Fibroblast of villous mesenchyme (primary cell): ENCODE measurements around the gene EFCAB3. TPM values are rescaled to one million over a fixed set of nuclear protein-coding genes. Genes with fewer than 3 reads are reported as not detected.
"Not testable (repeated sequence)": the region's sequence is repeated elsewhere in the genome, so short reads cannot be mapped to it uniquely, and the experiment has no call there.

ENCODE experiments used
- DNase-seq: peaks from one replicate; pipeline ENCODE4 v3.0.0-alpha.2; 2010; ENCODE audit warnings: low read depth
- H3K4me3 ChIP-seq: 2 replicates; pipeline ENCODE4 v1.5.1; 2011; ENCODE audit warnings: low read depth, mild to moderate bottlenecking, low read length
- total RNA-seq: library from RNA; depleted of rRNA; stranded (reverse); fragments of >200 nt; gene quantifications from 2 replicates; pipeline ENCODE4 v1.2.3, GENCODE V29; 2012
- TF ChIP-seq, protein P1 (sequence below): IDR thresholded peaks from 2 replicates; pipeline ENCODE4 v1.5.1; 2012; ENCODE audit warnings: low read depth, mild to moderate bottlenecking, low read length; ENCODE audit not compliant: insufficient read depth

Gene EFCAB3
- total RNA-seq, 1 donor = not detected

DNA sequence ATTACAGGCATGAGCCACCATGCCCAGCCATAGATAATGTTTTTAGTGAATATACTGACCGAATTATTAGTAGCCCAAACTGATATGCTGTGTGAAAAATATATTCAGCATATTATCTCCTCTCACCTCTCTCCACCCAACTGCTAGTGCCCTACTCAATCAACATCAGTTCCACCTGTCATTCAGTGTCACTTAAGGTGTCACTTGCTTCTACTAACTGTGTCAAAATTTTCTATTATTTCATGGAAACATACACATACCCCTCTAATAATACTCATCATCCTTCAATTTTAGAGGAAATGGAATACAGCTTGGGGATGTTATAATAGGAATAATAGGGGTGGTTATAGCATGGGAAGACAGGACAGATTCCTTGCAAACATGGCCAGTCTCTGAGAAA lies 12.6 kb downstream of the EFCAB3 start:
- DNase-seq = no peak
- H3K4me3 ChIP-seq = no peak overlapping the region
- TF ChIP-seq, protein P1, sequence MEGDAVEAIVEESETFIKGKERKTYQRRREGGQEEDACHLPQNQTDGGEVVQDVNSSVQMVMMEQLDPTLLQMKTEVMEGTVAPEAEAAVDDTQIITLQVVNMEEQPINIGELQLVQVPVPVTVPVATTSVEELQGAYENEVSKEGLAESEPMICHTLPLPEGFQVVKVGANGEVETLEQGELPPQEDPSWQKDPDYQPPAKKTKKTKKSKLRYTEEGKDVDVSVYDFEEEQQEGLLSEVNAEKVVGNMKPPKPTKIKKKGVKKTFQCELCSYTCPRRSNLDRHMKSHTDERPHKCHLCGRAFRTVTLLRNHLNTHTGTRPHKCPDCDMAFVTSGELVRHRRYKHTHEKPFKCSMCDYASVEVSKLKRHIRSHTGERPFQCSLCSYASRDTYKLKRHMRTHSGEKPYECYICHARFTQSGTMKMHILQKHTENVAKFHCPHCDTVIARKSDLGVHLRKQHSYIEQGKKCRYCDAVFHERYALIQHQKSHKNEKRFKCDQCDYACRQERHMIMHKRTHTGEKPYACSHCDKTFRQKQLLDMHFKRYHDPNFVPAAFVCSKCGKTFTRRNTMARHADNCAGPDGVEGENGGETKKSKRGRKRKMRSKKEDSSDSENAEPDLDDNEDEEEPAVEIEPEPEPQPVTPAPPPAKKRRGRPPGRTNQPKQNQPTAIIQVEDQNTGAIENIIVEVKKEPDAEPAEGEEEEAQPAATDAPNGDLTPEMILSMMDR = no peak

DNA sequence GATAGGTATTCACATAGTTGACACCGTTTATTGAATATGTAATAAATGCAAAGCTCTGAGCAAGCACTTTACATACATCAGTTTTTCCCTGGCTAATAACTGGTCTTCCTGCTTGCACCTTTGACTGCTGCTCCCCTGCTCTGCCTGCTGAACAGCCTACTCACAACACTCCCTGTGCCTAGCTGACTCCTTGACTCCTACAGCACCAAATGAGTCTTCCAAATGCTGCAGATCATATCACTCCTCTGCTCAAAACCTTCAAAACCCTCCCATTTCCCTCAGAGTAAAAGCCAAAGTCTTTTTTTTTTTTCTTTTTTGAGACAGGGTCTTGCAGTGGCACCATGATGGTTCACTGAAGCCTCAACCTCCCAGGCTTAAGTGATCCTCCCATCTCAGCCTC lies 18.5 kb downstream of the EFCAB3 start:
- H3K4me3 ChIP-seq = no peak overlapping the region
- DNase-seq = no peak
- TF ChIP-seq, protein P1 = no peak

DNA sequence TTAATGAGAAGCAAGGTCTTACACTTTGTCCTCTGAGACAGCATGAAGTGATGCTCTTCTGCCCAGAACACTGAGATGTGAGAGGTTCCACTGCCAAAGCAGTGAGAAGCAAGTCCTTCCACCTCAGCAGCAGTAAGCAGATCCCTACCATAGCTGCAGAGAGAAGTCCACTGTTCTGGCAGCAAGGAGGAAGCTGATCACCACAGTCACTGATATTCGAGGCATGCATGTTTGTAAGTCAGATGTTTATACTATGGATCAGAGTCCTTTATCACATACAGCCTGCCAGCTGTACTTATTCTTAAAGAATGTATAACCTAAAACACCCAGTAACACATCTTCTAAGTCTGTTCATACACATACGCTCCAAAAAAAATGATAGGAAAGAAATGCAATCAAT lies 25.1 kb downstream of the EFCAB3 start:
- no peak overlapping the region for H3K4me3 ChIP-seq
- TF ChIP-seq, protein P1 = no peak
- DNase-seq = peak; percentile 28

DNA sequence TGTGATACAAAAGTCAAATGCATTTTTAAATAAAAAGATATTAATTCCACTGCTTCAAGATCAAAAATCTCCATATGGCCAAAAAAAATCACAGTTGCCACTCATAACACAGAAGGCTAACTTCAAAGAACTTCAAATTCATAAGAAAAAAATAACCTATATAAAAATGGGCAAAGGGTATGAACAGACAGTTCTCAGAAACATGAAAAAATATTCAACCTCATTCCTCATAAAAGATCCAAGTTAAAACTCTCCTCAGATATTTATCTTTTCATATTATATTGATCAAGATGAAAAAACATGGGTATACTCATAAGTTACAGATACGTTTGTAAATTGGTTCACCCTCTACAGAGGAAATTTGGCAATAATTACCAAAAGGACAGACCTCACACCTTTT lies 32.7 kb downstream of the EFCAB3 start:
- DNase-seq, H3K4me3 ChIP-seq: not testable (repeated sequence)

DNA sequence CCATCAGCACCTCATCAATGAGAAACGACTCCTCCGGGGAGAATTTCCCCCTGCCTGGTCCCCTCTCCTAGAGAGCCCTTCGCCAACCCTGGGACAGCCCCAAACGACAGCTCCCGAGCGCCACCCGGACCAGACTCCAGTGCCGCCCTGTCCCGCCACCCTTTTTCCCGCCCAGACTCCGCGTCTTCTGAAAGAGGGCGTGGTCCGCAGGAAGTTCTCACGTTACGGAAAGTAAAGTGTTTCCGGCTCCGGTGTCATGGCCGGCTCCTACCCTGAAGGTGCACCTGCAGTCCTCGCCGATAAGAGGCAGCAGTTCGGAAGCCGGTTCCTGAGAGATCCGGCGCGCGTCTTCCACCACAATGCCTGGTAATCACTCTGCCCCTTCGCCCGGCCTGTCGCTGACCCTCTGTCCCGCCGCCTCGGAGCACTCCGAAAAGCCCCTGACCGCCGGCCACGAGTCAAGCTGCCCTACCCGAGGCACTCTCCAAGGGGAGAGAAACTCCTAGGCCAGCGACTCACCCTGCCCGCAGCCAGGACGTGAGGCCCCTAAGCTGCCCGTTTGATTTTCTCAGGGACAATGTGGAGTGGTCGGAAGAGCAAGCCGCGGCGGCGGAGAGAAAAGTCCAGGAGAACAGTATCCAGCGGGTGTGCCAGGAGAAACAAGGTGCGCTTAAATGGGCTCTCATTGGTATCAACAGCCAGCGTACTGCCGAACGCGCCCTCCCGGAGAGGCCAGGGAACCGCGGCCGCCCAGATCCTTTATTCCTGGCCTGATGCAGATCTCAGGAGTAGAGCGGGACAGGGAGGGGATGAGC lies 43.5 kb downstream of the EFCAB3 start, which contains the start of gene METTL2A:
TSS of gene METTL2A (plus strand) at position 251 of the 815 bp plus-strand sequence. CDS start at position 257, 6 bp downstream.
- TF ChIP-seq, protein P1 = peak; percentile 10
- peak; percentile 79 for DNase-seq
- peak within 1 kb of the TSS; percentile 83 for H3K4me3 ChIP-seq

DNA sequence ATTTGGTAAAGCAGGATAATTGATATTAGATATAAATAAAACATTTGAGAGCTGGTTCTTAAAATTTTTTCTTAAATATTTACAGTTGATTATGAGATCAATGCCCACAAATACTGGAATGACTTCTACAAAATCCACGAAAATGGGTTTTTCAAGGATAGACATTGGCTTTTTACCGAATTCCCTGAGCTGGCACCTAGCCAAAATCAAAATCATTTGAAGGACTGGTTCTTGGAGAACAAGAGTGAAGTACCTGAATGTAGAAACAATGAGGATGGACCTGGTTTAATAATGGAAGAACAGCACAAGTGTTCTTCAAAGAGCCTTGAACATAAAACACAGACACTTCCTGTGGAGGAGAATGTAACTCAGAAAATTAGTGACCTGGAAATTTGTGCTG lies 45.9 kb downstream of the EFCAB3 start:
- not testable (repeated sequence) for H3K4me3 ChIP-seq, DNase-seq

DNA sequence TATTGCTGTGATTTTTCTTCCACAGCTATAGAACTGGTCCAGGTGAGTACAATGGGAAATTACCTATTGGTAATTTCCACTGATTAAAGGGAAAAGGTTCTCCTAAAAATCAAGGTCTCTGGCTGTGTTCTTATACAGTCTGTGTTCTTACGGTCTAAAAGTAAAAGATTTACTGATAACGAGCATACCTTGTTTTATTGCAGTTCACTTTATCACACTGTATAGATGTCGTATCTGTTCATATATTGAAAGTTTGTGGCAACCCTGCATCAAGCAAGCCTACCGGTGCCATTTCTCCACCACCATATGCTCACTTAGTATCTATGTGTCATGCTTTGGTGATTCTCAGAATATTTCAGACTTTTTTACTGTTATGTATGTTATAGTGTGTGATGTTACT lies 54.9 kb downstream of the EFCAB3 start:
- DNase-seq, H3K4me3 ChIP-seq: not testable (repeated sequence)

DNA sequence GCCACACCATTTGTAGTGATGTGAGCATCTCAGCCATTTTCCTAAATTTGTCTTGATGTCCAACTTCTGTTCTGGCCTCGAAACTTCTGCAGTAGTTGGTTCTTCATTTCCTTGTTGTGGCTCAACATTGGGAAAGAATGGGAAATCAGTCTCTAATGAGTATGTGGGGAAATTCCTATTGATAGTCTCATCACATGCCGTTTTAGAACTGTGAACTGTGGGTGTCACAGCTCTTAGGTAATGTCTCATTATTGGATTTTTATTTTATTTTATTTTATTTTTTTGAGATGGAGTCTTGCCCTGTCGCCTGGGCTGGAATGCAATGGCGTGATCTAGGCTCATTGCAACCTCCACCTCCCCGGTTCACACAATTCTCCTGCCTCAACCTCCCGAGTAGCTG lies 60.8 kb downstream of the EFCAB3 start:
- H3K4me3 ChIP-seq, DNase-seq: not testable (repeated sequence)

DNA sequence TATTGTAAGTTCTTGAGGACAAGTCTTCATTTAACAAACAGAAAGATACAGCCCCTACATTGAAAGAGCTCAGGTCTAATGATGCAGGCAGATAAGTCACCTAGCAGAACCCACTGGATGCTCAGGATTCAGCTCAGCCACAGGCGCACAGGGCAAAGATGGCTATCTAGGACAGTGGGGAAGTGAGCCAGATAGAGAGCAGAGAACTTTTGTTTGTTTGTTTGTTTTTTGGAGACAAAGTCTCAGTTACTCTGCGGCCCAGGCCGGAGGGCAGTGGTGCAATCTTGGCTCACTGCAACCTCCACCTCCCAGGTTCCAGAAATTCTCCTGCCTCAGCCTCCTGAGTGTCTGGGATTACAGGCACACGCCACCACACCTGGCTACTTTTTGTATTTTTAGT lies 63.7 kb downstream of the EFCAB3 start:
- DNase-seq = no peak
- TF ChIP-seq, protein P1 = no peak
- no peak overlapping the region for H3K4me3 ChIP-seq

DNA sequence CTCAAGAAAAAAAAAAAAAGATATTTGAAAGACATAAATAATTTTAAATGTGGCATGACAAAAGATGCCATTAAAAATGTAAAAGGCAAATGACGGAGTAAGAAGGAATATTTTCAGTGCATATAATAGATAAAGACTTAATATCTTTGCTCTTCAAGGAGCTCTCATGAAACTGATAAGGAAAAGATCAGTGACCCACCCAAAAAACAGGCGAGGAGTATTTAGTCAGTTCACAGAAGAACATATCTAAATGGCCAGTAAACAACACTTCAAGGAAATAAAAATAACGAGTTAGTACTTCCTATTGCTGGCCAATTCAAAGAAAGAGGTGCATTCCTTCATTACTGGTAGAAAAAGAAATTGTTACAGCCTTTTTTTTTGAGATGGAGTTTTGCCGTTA lies 65.4 kb downstream of the EFCAB3 start:
- not testable (repeated sequence) for H3K4me3 ChIP-seq, DNase-seq

DNA sequence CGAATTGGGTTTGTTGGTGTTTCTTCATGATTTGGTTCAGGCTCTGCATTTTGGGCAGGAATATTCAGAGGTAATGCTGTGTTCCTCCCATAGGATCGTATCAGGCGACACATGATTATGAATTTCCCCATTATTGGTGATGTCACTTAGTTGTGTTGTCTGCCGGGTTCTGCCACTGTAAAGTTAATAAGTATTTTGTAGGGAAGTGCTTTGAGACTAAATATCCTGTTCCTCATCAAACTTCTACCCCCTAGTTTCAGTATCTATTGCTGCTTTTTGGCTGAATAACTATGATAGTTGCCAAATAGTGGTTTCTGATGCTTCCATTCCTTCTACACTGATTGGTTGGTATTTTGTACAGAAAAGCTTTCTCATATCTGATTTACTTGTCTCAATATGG lies 71.8 kb downstream of the EFCAB3 start:
- H3K4me3 ChIP-seq, DNase-seq: not testable (repeated sequence)

DNA sequence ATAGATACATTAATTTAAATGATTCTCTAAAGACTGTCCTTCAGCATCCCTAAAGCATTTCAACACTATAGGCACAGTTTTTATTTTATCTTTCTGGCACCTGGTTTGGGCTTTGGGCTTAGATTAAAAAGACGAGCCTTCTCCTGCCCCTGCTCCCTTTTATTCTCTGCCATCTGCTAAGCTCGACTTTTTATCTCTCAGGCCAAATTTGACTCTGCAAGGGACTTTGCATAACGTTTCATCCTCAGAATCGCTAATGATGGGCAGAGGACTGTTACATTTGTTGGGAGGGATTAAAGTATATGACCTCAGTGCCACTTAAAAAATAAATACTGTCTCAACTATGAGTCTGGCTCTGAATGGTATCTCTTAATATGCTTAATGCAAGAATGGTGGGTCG lies 72.7 kb downstream of the EFCAB3 start:
- H3K4me3 ChIP-seq, DNase-seq: not testable (repeated sequence)

DNA sequence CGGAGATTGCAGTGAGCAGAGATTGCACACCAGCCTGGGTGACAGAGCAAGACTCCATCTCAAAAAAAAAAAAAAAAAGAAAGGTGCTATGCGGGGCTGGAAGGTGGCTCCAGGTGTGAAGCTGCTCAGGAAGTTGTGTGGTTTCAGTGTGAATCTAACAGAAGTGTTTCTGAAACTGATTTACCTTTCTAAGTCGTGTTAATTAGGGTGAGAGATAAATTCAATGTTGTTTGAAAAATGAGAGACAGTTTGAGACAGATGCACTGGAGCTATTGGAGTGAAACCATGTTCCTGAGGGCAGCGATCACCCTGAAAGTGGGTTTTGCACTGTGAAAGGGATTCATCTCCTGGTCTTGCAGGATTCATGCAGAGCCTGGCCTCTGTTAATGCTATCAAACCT lies 73.3 kb downstream of the EFCAB3 start:
- DNase-seq, H3K4me3 ChIP-seq: not testable (repeated sequence)
